SK-N-MC (cell line): Measurements from ENCODE around the gene GAS1.

Experiments
- DNase-seq: peaks from one replicate; pipeline ENCODE4 v3.0.0-alpha.2; 2011; ENCODE audit warnings: low read depth, low spot score
- H3K27ac ChIP-seq: fragments of 200-600 bp; sonication (generic); 2 replicates; pipeline ENCODE4 v1.5.1; 2016; ENCODE audit warnings: mixed run types
- H3K36me3 ChIP-seq: fragments of 200-600 bp; sonication (generic); 2 replicates; pipeline ENCODE4 v1.6.1; 2017; ENCODE audit warnings: antibody characterized with exemption, low read length, mixed read lengths; ENCODE audit not compliant: insufficient read depth
- H3K4me3 ChIP-seq: fragments of 200-600 bp; sonication (generic); 2 replicates; pipeline ENCODE4 v1.5.1; 2016
- H3K9ac ChIP-seq: fragments of 200-600 bp; sonication (generic); 2 replicates; pipeline ENCODE4 v1.8.0; 2017; ENCODE audit warnings: mixed run types, mixed read lengths; ENCODE audit not compliant: insufficient read length
- H3K9me3 ChIP-seq: fragments of 200-600 bp; sonication (generic); 2 replicates; pipeline ENCODE4 v1.6.1; 2017; ENCODE audit warnings: low read depth, mild to moderate bottlenecking, antibody characterized with exemption, low read length, moderate library complexity, mixed read lengths
- EZH2 ChIP-seq: fragments of 200-600 bp; sonication (generic); IDR thresholded peaks from one replicate; pipeline ENCODE4 v1.6.1; 2017; ENCODE audit warnings: antibody characterized with exemption
- FOXP2 ChIP-seq: optimal IDR thresholded peaks from 2 replicates; pipeline ENCODE3; 2011; ENCODE audit warnings: mild to moderate bottlenecking, moderate library complexity; ENCODE audit not compliant: insufficient read depth; ENCODE audit errors: extremely low read length, control extremely low read depth
- POLR2AphosphoS5 ChIP-seq: IDR thresholded peaks from 2 replicates; pipeline ENCODE4 v1.6.1; 2012; ENCODE audit warnings: mild to moderate bottlenecking, low read depth, low read length, borderline replicate concordance

Gene GAS1

GRCh38 chr9:86902176-86902575 is 45.1 kb downstream of the GAS1 start:
- no peaks in the 10 kb centered on the region for H3K36me3 ChIP-seq
- no peak for DNase-seq
- H3K9me3 ChIP-seq, result no peaks in the 10 kb centered on the region
- no peak overlapping the region for H3K4me3 ChIP-seq
- H3K27ac ChIP-seq, result no peak overlapping the region
- TF ChIP-seq EZH2, result no peak
- no peak overlapping the region for H3K9ac ChIP-seq

GRCh38 chr9:86901511-86901910 is 45.8 kb downstream of the GAS1 start:
- Histone ChIP-seq H3K36me3 (no peaks in the 10 kb centered on the region), H3K4me3 (no peak overlapping the region), H3K27ac (no peak overlapping the region), H3K9ac (no peak overlapping the region), H3K9me3 (no peaks in the 10 kb centered on the region)
- TF ChIP-seq EZH2 (no peak), POLR2AphosphoS5 (no peak), FOXP2 (no peak)
- DNase-seq, result no peak
